GM23338 (cell line): ENCODE data around the gene COA1. TPM values are rescaled to one million over a fixed set of nuclear protein-coding genes. Genes with fewer than 3 reads are reported as not detected.

ENCODE experiments used
- ATAC-seq: fragments of 200-7000 bp; cut with Tn5 transposase; 3 replicates; pipeline ENCODE4 v1.9.1; 2020
- DNase-seq: peaks from one replicate; pipeline ENCODE4 v3.0.0-alpha.2; 2015; ENCODE audit warnings: low spot score
- H2AFZ ChIP-seq: fragments of 200-600 bp; sonication (generic); 2 replicates; pipeline ENCODE4 v1.8.0; 2016; ENCODE audit warnings: antibody characterized with exemption, mild to moderate bottlenecking, moderate library complexity
- H3F3A ChIP-seq: fragments of 200-600 bp; sonication (generic); replicated peaks from 2 replicates; pipeline ENCODE4 v1.8.0; 2017; ENCODE audit warnings: antibody characterized with exemption, mixed run types, low read depth
- H3K27ac ChIP-seq: fragments of 200-600 bp; sonication (generic); 2 replicates; pipeline ENCODE4 v1.6.1; 2016; ENCODE audit warnings: low read depth
- H3K27me3 ChIP-seq: fragments of 200-600 bp; sonication (generic); 2 replicates; pipeline ENCODE4 v1.8.0; 2016; ENCODE audit warnings: mild to moderate bottlenecking, mixed run types, moderate library complexity; ENCODE audit not compliant: insufficient read depth
- H3K36me3 ChIP-seq: fragments of 200-600 bp; sonication (generic); 2 replicates; pipeline ENCODE4 v1.8.0; 2016; ENCODE audit warnings: mild to moderate bottlenecking; ENCODE audit not compliant: insufficient read depth
- H3K4me1 ChIP-seq: fragments of 200-600 bp; sonication (generic); 2 replicates; pipeline ENCODE4 v1.8.0; 2016; ENCODE audit warnings: mild to moderate bottlenecking, moderate library complexity; ENCODE audit not compliant: insufficient read depth
- H3K4me2 ChIP-seq: fragments of 200-600 bp; sonication (generic); 2 replicates; pipeline ENCODE4 v1.7.1; 2017; ENCODE audit warnings: mixed run types
- H3K4me3 ChIP-seq: fragments of 200-600 bp; sonication (generic); 2 replicates; pipeline ENCODE4 v1.6.1; 2016; ENCODE audit warnings: mixed run types
- H3K79me2 ChIP-seq: fragments of 200-600 bp; sonication (generic); replicated peaks from 2 replicates; pipeline ENCODE4 v1.8.0; 2017; ENCODE audit warnings: mild to moderate bottlenecking; ENCODE audit not compliant: insufficient read depth
- H3K9me2 ChIP-seq: fragments of 200-600 bp; sonication (generic); 2 replicates; pipeline ENCODE4 v1.8.0; 2017; ENCODE audit not compliant: insufficient read depth
- H4K20me1 ChIP-seq: fragments of 200-600 bp; sonication (generic); replicated peaks from 2 replicates; pipeline ENCODE4 v1.8.0; 2017; ENCODE audit warnings: mild to moderate bottlenecking; ENCODE audit not compliant: insufficient read depth
- H3K27ac Mint-ChIP-seq: 2 replicates; pipeline ENCODE4 v1.8.0; 2020; ENCODE audit warnings: inconsistent platforms, mild to moderate bottlenecking, moderate library complexity, mixed read lengths
- H3K27me3 Mint-ChIP-seq: 3 replicates; pipeline ENCODE4 v1.8.0; 2022; ENCODE audit warnings: low read depth, mild to moderate bottlenecking, moderate library complexity, mixed read lengths, inconsistent platforms; ENCODE audit not compliant: insufficient read depth, poor library complexity
- H3K36me3 Mint-ChIP-seq: 3 replicates; pipeline ENCODE4 v1.8.0; 2021; ENCODE audit warnings: low read depth, mild to moderate bottlenecking, inconsistent platforms, moderate library complexity, mixed read lengths
- H3K4me1 Mint-ChIP-seq: 3 replicates; pipeline ENCODE4 v1.8.0; 2020; ENCODE audit warnings: mild to moderate bottlenecking, inconsistent platforms, mixed read lengths
- H3K4me3 Mint-ChIP-seq: 3 replicates; pipeline ENCODE4 v1.8.0; 2021; ENCODE audit warnings: moderate library complexity, mild to moderate bottlenecking, inconsistent platforms, mixed read lengths
- H3K9me3 Mint-ChIP-seq: 3 replicates; pipeline ENCODE4 v1.8.0; 2020; ENCODE audit warnings: moderate library complexity, mild to moderate bottlenecking, inconsistent platforms, mixed read lengths
- CREB1 ChIP-seq: fragments of 250-450 bp; sonication (Bioruptor Pico); IDR thresholded peaks from 2 replicates; pipeline ENCODE4 v1.5.0; 2020; ENCODE audit warnings: low read depth, mild to moderate bottlenecking, moderate library complexity
- CTCF ChIP-seq, 2 experiments: fragments of 200-600 bp in 1 of 2; sonication (generic) in 1 of 2; conservative IDR thresholded peaks; 2 replicates each; pipeline versions ENCODE4 v1.5.1 to v1.6.1; 2016 to 2017; ENCODE audit warnings: antibody characterized with exemption in 2 of 2, low read depth in 2 of 2, mild to moderate bottlenecking in 2 of 2, moderate library complexity in 1 of 2
- ETS1 ChIP-seq: IDR thresholded peaks from 2 replicates; pipeline ENCODE4 v1.6.1; 2016; ENCODE audit warnings: antibody characterized with exemption
- EZH2 ChIP-seq: fragments of 200-600 bp; sonication (generic); IDR thresholded peaks from one replicate; pipeline ENCODE4 v1.8.0; 2017; ENCODE audit warnings: antibody characterized with exemption, mild to moderate bottlenecking, low read depth; ENCODE audit not compliant: unreplicated experiment
- EZH2phosphoT487 ChIP-seq: fragments of 200-600 bp; sonication (generic); IDR thresholded peaks from one replicate; pipeline ENCODE4 v1.8.1; 2018; ENCODE audit warnings: antibody characterized with exemption; ENCODE audit not compliant: unreplicated experiment
- NANOG ChIP-seq: IDR thresholded peaks from 2 replicates; pipeline ENCODE4 v1.6.1; 2016; ENCODE audit warnings: antibody characterized with exemption, borderline replicate concordance
- POLR2AphosphoS5 ChIP-seq: IDR thresholded peaks from 2 replicates; pipeline ENCODE4 v1.6.1; 2016; ENCODE audit warnings: antibody characterized with exemption, low read depth
- REST ChIP-seq: IDR thresholded peaks from one replicate; pipeline ENCODE4 v1.6.1; 2018; ENCODE audit warnings: antibody characterized with exemption; ENCODE audit not compliant: unreplicated experiment
- STAT1 ChIP-seq: IDR thresholded peaks from one replicate; pipeline ENCODE4 v1.6.1; 2016; ENCODE audit warnings: antibody characterized with exemption; ENCODE audit not compliant: unreplicated experiment
- ZNF331 ChIP-seq: fragments of 250-450 bp; sonication (Bioruptor Pico); IDR thresholded peaks from 2 replicates; pipeline ENCODE4 v1.5.0; 2020; ENCODE audit warnings: low read depth, mild to moderate bottlenecking, moderate library complexity
- polyA plus RNA-seq: library from polyadenylated mRNA; unstranded; fragments of >200 nt; fragmentation: Nextera tagmentation; extraction: Ambion mirVana; gene quantifications from 2 replicates; pipeline ENCODE4 v1.2.1, GENCODE V29; 2016
- total RNA-seq: library from RNA; depleted of rRNA; stranded (reverse); fragments of >200 nt; shearing (Covaris generic); gene quantifications from 2 replicates; pipeline ENCODE4 v1.2.3, GENCODE V29; 2014

COA1 gene
- total and polyA plus RNA-seq, 2 experiments from 2014 or later = 156 to 158 TPM

- Mint-ChIP-seq H3K9me3 (no peaks in the 10 kb centered on the region; the same call in 2 of the 3 replicates), H3K27me3 (peaks cover 8% of the 10 kb centered on the region), H3K4me3 (no peak overlapping the region; the same call in 2 of the 3 replicates), H3K4me1 (peaks cover 68% of the 10 kb centered on the region), H3K27ac (peak overlapping the region; percentile 91), H3K36me3 (peaks cover 45% of the 10 kb centered on the region)
- H3K79me2 ChIP-seq = peaks cover 51% of the 10 kb centered on the region
- H3K9me2 ChIP-seq = no peaks in the 10 kb centered on the region
- peak overlapping the region; percentile 67; the same call in 1 of the 2 replicates for H3K27ac ChIP-seq
- H3K4me1 ChIP-seq = peaks cover 61% of the 10 kb centered on the region
- no peaks in the 10 kb centered on the region for H3K27me3 ChIP-seq
- DNase-seq = no peak
- H4K20me1 ChIP-seq = no peaks in the 10 kb centered on the region; the same call in 1 of the 2 replicates
- peaks cover 5% of the 10 kb centered on the region; the same call in 1 of the 2 replicates for H3F3A ChIP-seq
- 0 out of 2 replicates have a peak, but pooled peaks have one; percentile 34 for TF ChIP-seq ETS1
- TF ChIP-seq POLR2AphosphoS5 = no peak
- H3K36me3 ChIP-seq = peaks cover 5% of the 10 kb centered on the region
- H3K4me2 ChIP-seq = no peak overlapping the region
- H2AFZ ChIP-seq = no peak overlapping the region
- H3K4me3 ChIP-seq = no peak overlapping the region
- ATAC-seq = no peak
These were observed 79.5 kb downstream of the COA1 start for GRCh38 chr7:43649755-43650274.

- Mint-ChIP-seq H3K4me1 (peaks cover 59% of the 10 kb centered on the region), H3K27me3 (peaks cover 8% of the 10 kb centered on the region), H3K4me3 (no peak overlapping the region), H3K27ac (peak overlapping the region; percentile 93), H3K36me3 (peaks cover 51% of the 10 kb centered on the region), H3K9me3 (no peaks in the 10 kb centered on the region; the same call in 2 of the 3 replicates)
- Histone ChIP-seq H3K27me3 (no peaks in the 10 kb centered on the region), H3F3A (peaks cover 5% of the 10 kb centered on the region; the same call in 1 of the 2 replicates), H3K4me1 (peaks cover 55% of the 10 kb centered on the region), H4K20me1 (no peaks in the 10 kb centered on the region), H3K79me2 (peaks cover 48% of the 10 kb centered on the region), H3K9me2 (no peaks in the 10 kb centered on the region), H3K27ac (peak overlapping the region; percentile 99), H3K36me3 (peaks cover 5% of the 10 kb centered on the region), H3K4me2 (0 out of 2 replicates have a peak overlapping the region, but pooled peaks have one; percentile 69), H3K4me3 (no peak overlapping the region), H2AFZ (no peak overlapping the region)
- DNase-seq = no peak
- ATAC-seq = no peak
- TF ChIP-seq STAT1 (no peak), CREB1 (CRISPR knock-in tag) (no peak), REST (no peak), ETS1 (no peak), NANOG (no peak), CTCF (conservative IDR thresholded peaks at IDR 0.05; ENCODE audit: low read depth in 2 of 2) (no peak), POLR2AphosphoS5 (no peak), ZNF331 (CRISPR knock-in tag) (no peak), EZH2phosphoT487 (no peak), EZH2 (no peak)
These were observed 80.6 kb downstream of the COA1 start for GRCh38 chr7:43648473-43649406.
